Jurkat, Clone E6-1 (cell line): Measurements from ENCODE around the gene PROCR.
"Not testable (repeated sequence)": the region's sequence is repeated elsewhere in the genome, so short reads cannot be mapped to it uniquely, and the experiment has no call there.

Experiments used
- DNase-seq: peaks from one replicate; pipeline ENCODE4 v3.0.0-alpha.2; 2011; ENCODE audit warnings: low read depth, low spot score
- H3K4me3 ChIP-seq: 2 replicates; pipeline ENCODE4 v1.5.1; 2011; ENCODE audit warnings: mild to moderate bottlenecking, low read length, control low read depth, moderate library complexity

The PROCR gene

DNA sequence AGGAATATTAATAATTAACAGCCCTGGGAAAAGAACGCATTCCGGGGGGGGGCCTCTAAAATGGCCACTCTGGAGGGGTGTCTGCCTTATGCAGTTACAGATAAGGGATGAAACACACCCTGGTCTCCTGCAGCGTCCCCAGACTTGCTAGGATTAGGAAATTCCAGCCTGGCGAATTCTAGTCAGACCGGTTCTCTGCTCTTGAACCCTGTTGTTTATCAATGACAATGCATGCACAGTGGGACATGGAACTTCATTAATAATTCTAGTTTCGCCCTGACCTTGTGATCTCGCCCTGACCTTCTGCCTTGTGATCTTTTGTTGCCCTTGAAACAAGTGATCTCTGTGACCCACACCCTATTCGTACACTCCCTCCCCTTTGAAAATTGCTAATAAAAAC is 17.4 kb downstream of the PROCR start:
- not testable (repeated sequence) for H3K4me3 ChIP-seq, DNase-seq

- DNase-seq = no peak
These were observed 18.7 kb downstream of the PROCR start for GRCh38 chr20:35190556-35190955.

DNA sequence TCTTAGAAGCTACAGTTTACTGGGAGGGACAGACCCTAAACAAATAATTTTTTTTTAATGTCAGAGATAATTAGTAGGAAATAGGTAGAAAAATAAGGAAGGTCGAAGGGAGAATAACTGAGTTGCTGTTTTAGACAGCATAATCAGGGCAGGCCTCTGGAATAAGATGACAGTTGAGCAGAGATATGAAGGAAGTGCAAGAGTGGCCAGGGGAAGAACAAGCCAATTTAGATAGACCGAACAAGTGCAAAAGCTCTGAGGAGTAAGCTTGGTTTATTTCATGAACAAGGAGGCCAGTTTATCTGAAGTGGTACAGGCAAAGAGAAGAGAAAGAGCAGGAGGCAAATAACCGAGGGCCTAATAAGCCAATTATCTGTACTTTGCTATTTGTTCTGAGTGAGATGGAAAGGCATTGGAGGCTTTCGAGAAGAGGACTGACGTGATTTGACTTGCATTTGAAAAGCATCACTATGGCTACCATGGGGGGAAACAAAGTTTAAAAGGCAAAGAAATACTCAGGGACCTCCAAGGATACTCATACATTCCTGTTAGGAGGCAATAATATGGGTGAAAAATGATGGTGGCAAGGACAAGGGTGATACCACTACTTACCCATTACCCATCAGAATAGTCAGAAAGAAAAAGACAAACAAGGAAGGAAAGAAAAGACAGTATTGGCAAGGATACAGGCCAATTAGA is 19.7 kb downstream of the PROCR start:
- H3K4me3 ChIP-seq = no peak overlapping the region
- DNase-seq = no peak

More at GRCh38 chr20:35190556-35190955, 18.7 kb downstream of the PROCR start:
- no peak overlapping the region for H3K4me3 ChIP-seq

DNA sequence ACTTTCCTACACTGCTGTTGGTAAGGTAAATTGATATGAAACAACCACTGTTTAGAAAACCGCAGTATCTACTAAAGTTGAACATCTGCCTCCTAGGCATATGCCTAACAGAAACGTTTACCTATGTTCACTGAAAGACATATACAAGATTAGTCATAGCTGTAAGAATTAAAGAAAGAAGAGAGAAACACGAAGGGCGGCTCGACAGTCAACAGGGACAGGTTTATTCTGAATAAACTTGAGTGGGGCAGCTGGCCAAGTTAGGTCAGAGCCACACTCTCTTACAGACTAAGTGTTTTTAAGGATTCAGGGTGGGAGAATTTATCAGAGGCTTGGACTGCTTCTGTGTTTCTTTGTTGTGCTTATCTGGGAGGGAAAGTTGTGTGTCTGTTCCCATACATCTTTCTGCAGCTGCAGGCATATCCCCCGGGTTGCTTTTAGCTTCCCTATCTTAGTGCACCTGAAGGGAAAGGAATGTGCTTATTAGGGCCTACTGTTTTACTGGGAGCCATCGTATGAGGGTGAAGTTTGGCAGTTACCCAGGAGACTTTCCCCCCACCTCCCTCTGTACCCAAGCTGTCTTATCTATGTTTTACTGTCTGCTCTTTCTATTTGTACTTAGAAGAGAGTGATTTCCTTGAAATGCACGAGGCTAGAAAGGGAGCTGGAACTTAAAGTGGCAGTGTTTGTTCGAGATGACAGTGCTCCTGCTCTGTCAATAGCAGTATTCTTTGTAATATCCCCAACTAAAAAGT is 20.4 kb downstream of the PROCR start:
- H3K4me3 ChIP-seq = no peak overlapping the region
- DNase-seq = no peak

DNA sequence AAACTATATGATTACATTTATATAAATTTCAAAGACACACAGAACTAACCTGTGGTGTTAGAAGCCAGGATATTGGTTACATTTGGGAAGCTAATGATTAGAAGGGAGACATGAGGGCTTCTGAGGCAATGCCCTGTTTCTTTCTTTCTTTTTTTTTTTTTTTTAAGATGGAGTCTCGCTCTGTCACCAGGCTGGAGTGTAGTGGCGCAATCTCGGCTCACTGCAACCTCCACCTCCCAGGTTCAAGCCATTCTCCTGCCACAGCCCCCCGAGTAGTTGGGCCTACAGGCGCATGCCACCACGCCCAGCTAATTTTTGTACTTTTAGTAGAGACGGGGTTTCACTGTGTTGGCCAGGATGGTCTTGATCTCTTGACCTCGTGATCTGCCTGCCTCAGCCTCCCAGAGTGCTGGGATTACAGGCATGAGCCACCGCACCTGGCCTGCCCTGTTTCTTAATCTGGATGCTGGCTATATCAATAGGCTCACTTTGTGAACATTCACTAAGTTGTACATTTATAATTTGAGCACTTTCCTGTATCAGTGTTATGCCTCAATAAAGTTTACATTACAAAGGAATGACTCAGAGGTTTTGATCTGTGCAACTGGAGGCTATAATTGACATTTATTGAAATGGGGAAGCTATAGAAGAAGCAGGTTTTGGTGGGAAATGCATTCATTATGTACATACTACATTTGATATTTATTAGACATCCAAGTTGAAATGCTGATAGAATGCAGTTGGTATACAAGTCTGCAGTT is 21.3 kb downstream of the PROCR start:
- H3K4me3 ChIP-seq, DNase-seq: not testable (repeated sequence)

GRCh38 chr20:35196313-35196712 is 24.4 kb downstream of the PROCR start:
- no peak for DNase-seq
- H3K4me3 ChIP-seq = no peak overlapping the region

DNA sequence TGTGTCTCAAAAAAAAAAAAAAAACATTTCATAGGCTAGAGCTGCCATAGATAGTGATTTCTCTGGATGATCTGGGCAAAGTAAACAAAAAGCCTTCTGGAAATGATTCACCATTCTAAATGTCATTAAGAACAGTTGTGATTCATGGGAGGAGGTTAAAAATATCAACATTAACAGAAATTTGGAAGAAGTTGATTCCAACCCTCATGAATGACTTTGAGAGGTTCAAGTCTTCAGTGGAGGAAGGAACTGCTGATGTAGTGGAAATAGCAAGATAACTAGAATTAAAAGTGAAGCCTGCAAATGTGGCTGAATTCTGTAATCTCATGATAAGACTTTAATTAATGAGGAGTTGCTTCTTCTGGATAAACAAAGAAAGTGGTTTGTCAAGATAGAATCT is 27.9 kb downstream of the PROCR start:
- DNase-seq = no peak
- H3K4me3 ChIP-seq = no peak overlapping the region

GRCh38 chr20:35200267-35200666 is 28.4 kb downstream of the PROCR start:
- DNase-seq = no peak
- H3K4me3 ChIP-seq = no peak overlapping the region

DNA sequence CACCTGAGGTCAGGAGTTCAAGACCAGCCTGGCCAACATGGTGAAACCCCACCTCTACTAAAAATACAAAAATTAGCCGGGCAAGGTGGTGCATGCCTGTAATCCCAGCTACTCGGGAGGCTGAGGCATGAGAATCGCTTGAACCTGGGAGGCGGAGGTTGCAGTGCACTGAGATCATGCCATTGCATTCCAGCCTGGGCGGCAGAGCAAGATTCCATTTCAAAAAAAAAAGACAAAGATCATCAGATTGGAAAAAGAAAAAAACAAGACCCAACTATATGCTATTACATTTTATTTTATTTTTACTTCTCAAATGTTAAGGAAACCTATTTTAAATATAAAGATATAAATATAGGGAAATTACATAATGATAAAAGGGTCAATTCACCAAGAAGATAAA is 29.6 kb downstream of the PROCR start:
- not testable (repeated sequence) for H3K4me3 ChIP-seq, DNase-seq

GRCh38 chr20:35206802-35207201 is 34.9 kb downstream of the PROCR start:
- H3K4me3 ChIP-seq = no peak overlapping the region
- no peak for DNase-seq

- H3K4me3 ChIP-seq = no peak overlapping the region
These were observed 36.2 kb downstream of the PROCR start for GRCh38 chr20:35207950-35208611.

DNA sequence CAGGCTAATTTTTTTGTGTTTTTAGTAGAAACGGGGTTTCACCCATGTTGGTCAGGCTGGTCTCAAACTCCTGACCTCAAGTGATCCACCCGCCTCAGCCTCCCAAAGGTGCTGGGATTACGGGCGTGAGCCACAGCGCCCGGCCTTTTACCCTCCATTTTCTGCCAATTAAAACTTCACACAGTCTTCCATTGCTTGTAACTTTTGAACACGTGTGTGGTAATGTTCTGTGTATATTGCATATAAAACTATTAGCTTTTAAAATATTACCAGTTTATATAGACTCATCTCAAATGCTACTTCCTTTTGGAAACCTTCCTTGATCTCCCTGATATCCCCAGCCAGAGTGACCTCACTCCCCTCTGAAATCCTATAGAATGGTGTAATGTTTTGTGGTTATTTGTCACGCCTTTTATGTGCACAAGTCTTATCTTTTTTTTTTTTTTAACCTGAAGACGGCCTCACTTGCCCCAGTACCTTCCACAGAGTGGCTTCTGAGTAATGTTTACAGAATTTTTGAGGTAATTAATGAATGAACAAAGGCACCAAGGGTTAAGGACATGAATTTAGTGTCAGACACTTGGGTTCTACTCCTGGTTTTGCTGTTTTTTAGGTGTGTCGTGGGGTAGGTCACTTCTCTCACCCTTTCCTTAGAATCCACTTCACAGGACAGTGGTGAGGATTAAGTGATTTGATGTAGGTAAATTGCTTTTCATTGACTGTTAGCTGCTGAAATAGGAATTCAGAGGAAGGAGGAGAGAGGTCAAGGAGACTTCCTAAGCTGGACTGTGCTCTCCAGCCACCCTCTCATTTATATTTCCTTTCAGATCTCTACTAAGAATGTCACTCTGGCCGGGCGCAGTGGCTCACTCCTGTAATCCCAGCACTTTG is 43.4 kb downstream of the PROCR start:
- DNase-seq = no peak
- no peak overlapping the region for H3K4me3 ChIP-seq

More at GRCh38 chr20:35207950-35208611, 36.2 kb downstream of the PROCR start:
- peak; percentile 68 for DNase-seq

DNA sequence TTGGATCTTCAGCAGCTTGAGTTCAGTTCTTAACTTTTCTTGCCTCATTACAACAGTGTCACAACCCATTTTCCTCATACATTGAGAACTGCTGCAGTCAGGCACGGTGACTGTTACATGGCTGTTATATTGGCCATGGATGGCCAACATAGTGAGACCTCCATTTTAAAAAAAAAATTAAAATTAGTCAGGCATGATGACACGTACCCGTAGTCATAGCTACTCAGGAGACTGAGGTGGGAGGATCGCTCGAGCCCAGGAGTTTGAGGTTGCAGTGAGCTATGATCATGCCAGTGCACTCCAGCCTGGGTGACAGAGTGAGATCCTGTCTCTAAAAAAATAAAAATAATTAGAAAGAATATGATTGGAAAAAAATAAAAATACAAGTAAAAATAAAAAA is 44.7 kb downstream of the PROCR start:
- H3K4me3 ChIP-seq = no peak overlapping the region
- DNase-seq = no peak

DNA sequence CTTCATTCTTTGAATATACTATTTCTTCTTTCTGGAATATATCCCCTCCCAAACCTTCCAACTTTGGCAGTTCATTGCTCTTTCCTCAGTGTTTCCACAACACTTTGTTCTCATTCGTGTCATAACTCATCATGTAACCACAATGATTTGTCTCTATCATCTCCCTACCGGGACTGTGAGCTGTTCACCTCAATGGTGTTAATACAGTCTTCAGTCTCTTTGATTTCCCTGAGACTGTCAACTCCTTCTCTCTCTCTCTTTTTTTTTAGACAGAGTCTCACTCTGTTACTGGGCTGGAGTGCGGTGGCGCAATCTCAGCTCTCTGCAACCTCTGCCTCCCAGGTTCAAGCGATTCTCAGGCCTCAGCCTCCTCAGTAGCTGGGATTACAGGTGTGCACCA is 52.1 kb downstream of the PROCR start:
- no peak overlapping the region for H3K4me3 ChIP-seq
- peak; percentile 9 for DNase-seq

DNA sequence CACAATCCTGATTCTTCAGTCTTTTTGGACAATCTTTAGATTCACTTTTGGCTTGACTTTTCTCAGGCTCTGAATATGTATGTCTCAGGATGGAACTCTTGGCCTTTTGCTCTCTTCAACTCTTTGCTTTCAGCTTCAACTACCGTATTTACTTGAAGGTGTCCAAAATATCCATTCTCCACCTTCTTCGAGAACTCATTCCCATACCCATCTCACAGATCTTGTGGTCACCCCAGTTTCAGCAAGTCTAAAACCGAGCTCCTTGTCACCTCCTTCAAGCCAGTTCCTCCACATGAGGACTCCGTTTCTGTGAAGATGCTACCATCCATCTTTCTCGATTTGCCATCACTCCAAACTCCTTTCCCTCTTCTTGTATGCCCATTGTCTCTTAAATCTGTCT is 52.7 kb downstream of the PROCR start:
- no peak overlapping the region for H3K4me3 ChIP-seq
- DNase-seq = no peak

DNA sequence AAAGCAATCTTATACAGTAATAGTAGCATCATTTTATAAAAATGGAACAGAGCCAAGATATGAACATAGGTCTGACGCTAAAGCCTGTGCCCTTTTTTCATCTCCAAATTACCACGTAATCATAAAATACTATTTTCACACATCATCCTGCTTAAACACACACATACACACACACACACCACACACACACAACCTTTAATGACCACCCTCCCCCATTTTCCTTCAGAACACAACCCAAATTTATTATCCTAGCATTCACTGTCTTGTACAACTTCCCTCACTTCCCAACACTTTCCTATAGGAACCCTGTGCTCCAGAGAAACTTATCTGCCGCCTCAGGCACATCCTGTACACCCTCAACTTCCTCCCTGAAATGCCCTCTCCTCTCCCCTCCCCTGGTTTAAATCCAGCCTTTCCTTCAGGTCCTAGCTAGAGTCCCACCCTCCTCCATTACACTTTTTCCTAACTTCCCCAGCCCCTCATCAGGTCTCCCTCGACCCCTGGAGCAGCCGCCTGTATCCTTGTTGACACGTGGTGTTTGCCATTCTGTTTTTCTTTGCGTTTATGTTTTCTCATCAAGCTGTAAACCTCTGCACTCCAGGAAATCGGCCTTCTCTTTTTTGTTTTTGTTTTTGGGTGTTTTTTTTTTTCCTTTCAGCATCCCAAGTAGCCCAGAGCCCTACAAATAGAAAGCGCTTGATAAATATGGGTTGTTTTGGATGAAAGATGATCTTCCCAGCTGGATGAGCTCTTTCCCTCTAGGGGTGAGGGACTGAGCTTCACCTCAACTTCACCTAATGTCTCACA is 53.6 kb downstream of the PROCR start:
- no peak for DNase-seq
- H3K4me3 ChIP-seq = no peak overlapping the region

DNA sequence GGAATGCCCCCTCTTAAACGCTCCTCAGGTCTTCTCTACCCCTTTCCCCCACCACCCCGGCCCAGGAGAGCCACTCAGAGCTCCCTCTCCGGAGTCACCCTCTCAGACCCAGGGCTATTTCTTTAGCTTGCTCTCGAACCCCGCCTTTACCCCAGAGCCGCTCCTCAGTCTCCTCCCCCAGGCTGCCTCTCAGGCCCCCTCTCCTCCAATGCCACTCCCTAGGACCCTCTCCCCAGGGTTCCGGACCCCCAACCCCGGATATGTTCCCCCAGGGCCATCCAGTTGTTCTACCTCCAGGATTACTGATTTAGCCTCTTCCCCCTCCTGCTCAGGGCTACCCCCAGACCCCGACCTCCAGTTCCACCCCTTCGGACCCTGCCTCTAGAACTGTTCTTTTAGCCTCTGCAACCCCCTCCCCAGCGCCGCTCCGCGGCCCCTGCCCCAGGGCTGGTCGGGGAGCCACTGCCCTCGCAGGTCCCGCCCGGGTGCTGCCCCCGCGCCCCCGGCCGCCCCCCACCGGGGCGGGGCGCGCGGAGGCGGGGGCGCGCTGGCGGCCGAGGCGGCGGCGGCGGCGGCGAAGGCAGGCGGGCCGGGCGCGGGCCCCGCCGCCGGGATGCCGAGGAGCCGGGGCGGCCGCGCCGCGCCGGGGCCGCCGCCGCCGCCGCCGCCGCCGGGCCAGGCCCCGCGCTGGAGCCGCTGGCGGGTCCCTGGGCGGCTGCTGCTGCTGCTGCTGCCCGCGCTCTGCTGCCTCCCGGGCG is 54.4 kb downstream of the PROCR start, which contains the start of gene MMP24:
TSS of gene MMP24 (plus strand) at position 565 of the 758 bp plus-strand sequence. CDS start at position 614, 49 bp downstream.
- no peak for DNase-seq
- H3K4me3 ChIP-seq = no peak within 1 kb of the TSS
